ENCODE measurements around the gene OXER1. TPM values are rescaled to one million over a fixed set of nuclear protein-coding genes. Genes with fewer than 3 reads are reported as not detected.

The OXER1 gene
- total and polyA plus RNA-seq, 2 of the 13 experiments (the other 11 are each of a cell fraction or from before 2014, with no cell fraction given): 8.0 to 9.0 TPM

DNA sequence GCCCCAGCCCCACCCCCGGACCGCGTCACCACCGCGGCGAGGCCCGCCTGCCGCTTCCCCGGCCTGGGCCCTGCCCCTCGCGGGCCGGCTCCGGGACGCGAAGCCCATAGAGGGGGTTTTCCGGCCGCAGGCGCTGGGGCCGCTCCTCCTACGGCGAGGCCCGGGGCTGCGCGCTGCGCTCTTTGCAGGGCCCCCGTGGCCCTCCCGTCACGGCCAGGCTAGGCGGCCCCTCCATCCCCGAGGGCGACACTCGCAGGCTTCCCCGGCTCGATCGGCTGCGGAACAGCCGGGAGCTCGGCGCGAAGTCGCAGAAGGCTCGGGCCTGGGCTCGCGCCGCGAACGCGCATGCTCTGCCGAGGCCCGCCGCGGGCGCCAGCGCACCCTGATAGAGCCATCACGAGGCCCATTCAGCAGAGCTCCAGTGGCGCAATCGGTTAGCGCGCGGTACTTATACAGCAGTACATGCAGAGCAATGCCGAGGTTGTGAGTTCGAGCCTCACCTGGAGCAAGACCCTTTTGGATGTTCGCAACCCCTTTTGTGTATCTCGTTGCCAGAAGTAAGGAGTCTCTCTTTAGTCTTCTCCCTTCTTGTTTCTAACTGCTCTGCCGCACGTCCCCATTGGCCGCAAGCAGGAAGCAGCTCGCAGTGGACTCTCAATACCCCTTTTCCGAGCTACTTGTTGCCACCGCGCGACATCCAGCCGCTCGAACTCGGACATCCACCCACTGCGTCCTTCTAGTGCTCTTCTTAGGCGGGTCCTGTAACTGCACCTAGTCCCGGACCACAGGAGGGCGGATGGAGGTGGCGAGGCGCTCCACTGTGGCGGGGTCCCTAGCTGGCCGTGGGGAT lies 46.4 kb upstream of the OXER1 start (continued):
- TF ChIP-seq SMARCC2 (IDR thresholded peaks at IDR 0.05) (no peak), PTBP1 (IDR thresholded peaks at IDR 0.05; ENCODE audit: low read depth, low read length, poor library complexity, severe bottlenecking) (peak; percentile 93), KLF12 (CRISPR knock-in tag; IDR thresholded peaks at IDR 0.05; ENCODE audit: borderline replicate concordance) (peak; percentile 83; the same call in 1 of the 2 replicates), JUND (CRISPR knock-in tag; IDR thresholded peaks at IDR 0.05) (no peak; the same call in 1 of the 2 replicates), ISX (CRISPR knock-in tag; conservative IDR thresholded peaks at IDR 0.05) (peak; percentile 98), ZNF296 (CRISPR knock-in tag; conservative IDR thresholded peaks at IDR 0.05) (no peak; the same call in 1 of the 2 replicates), NR2F1 (CRISPR knock-in tag; IDR thresholded peaks at IDR 0.05) (peak in 1 of 2 experiments; percentile 6; a peak in 1 of 4 replicates), GTF2F1 (IDR thresholded peaks at IDR 0.05; ENCODE audit: low read length) (peak; percentile 55; the same call in 1 of the 2 replicates), ZNF556 (CRISPR knock-in tag; IDR thresholded peaks at IDR 0.05; ENCODE audit: borderline replicate concordance) (peak; percentile 90)

DNA sequence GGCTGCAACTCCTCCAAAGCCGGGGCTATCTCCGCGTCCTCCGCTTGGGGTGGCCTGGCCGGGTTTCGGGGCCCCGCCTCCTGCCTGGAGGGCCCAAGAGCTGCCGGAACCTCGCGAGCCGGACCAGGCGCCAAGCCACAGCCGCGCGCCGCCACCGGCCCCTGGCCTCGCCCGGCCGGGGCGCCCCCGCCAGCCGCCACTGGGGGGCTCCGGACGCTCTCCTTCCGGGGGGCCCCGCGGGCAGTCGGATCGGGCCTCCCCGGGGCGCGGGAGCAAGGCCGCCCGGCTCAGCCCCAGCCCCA lies 45.8 kb upstream of the OXER1 start:
- no peak overlapping the region for H2AFZ ChIP-seq (ENCODE audit: low read length)
- no peak for ATAC-seq
- in situ Hi-C loops (cut with HindIII; ENCODE audit: extremely low pct_ligation_motif_present, low pct_unique_long_range_greater_than_20kb) (no loop called here), intact Hi-C loops (cut with micrococcal nuclease; ENCODE audit: unreplicated experiment) (loop anchor here (1.0 to 2.0 kb wide), 2 partner anchors 15 to 787 kb away; partner anchors contain the start of gene THADA)
- H3K9me3 ChIP-seq (ENCODE audit: low read length): no peaks in the 10 kb centered on the region
- H3K27ac ChIP-seq (ENCODE audit: extremely low read length, insufficient read depth, low read length): peak overlapping the region; percentile 98
- ChIA-PET CTCF (ENCODE audit: low intra/inter-chr PET ratio, low total read pairs) (interaction anchor here (1.8 kb wide), 1 partner anchor 15 kb away, joined by 5 read pairs; no protein-coding TSS in a partner anchor), POLR2A (interaction anchor here (0.9 to 6.1 kb wide), 16 partner anchors 9 to 786 kb away, joined by 3 to 287 read pairs (median 14); partner anchors contain the start of genes HAAO, THADA and ZFP36L2)
- peak; percentile 79 for DNase-seq (ENCODE audit: low spot score)
- peak overlapping the region; percentile 98 for H3K4me2 ChIP-seq (ENCODE audit: low read depth, low read length)
- H3K79me2 ChIP-seq (ENCODE audit: insufficient read depth, low read length): no peaks in the 10 kb centered on the region
- BruUV-seq (replicated peaks): no TSS peak
- peak overlapping the region; percentile 79 to 93 (median 80) for H3K4me3 ChIP-seq (replicated peaks in 1 of 3; ENCODE audit: insufficient read depth in 1 of 3, low read depth in 2 of 3, low read length in 3 of 3)
- no peaks in the 10 kb centered on the region for H4K20me1 ChIP-seq (ENCODE audit: insufficient read depth, low read length)
- no peaks in the 10 kb centered on the region for H3K36me3 ChIP-seq (replicated peaks in 1 of 2; ENCODE audit: control insufficient read depth in 1 of 2, insufficient read depth in 2 of 2, low read length in 2 of 2)
- peaks cover 24% of the 10 kb centered on the region for H3K4me1 ChIP-seq (ENCODE audit: insufficient read depth, low read length)
- FAIRE-seq: no peak
- H3K27me3 ChIP-seq (ENCODE audit: control insufficient read depth in 1 of 2, insufficient read depth in 2 of 2, low read length in 2 of 2): no peaks in the 10 kb centered on the region; a peak in 2 of 5 replicates
- H3K9ac ChIP-seq (ENCODE audit: insufficient read depth, low read depth, low read length): peak overlapping the region; percentile 96
- WGBS (ENCODE audit: low lambda C conversion rate): 1% methylated on average over 6 of the region's 35 CpGs
- TF ChIP-seq ETV5 (CRISPR knock-in tag; IDR thresholded peaks at IDR 0.05; ENCODE audit: borderline replicate concordance) (peak; percentile 64), SSRP1 (CRISPR knock-in tag; IDR thresholded peaks at IDR 0.05) (no peak), BRD4 (CRISPR knock-in tag; IDR thresholded peaks at IDR 0.05) (no peak), CHD2 (IDR thresholded peaks at IDR 0.05; ENCODE audit: low read depth, low read length) (peak; percentile 34; the same call in 1 of the 2 replicates), ZBED4 (CRISPR knock-in tag; IDR thresholded peaks at IDR 0.05; ENCODE audit: borderline replicate concordance) (peak; percentile 24; the same call in 1 of the 2 replicates), NR0B2 (CRISPR knock-in tag; IDR thresholded peaks at IDR 0.05) (no peak), ZNF274 (CRISPR knock-in tag; IDR thresholded peaks at IDR 0.05) (no peak), KAT2B (IDR thresholded peaks at IDR 0.05; ENCODE audit: borderline replicate concordance, low read depth, low read length) (no peak)
